ENCODE data around the gene ZNF579.

ZNF579 gene

GRCh38 chr19:55618426-55618825 is 37.8 kb upstream of the ZNF579 start:
- Histone ChIP-seq H3K36me3 (ENCODE audit: control insufficient read depth, insufficient read depth, low read length) (peaks cover 2% of the 10 kb centered on the region), H3K27ac (ENCODE audit: low read depth, low read length) (no peak overlapping the region), H3K9ac (ENCODE audit: low read length) (no peak overlapping the region)

GRCh38 chr19:55617426-55617825 is 36.8 kb upstream of the ZNF579 start:
- Histone ChIP-seq H3K27me3 (ENCODE audit: control insufficient read depth, insufficient read depth, low read length) (no peaks in the 10 kb centered on the region), H3K4me1 (ENCODE audit: control insufficient read depth, insufficient read depth, low read length) (no peaks in the 10 kb centered on the region), H3K4me3 (ENCODE audit: low read length) (no peak overlapping the region), H3K36me3 (ENCODE audit: control insufficient read depth, insufficient read depth, low read length) (peaks cover 2% of the 10 kb centered on the region), H3K9ac (ENCODE audit: low read length) (no peak overlapping the region), H3K27ac (ENCODE audit: low read depth, low read length) (no peak overlapping the region)

More at GRCh38 chr19:55618426-55618825, 37.8 kb upstream of the ZNF579 start:
- no peaks in the 10 kb centered on the region for H3K27me3 ChIP-seq (ENCODE audit: control insufficient read depth, insufficient read depth, low read length)
- H3K4me1 ChIP-seq (ENCODE audit: control insufficient read depth, insufficient read depth, low read length), result no peaks in the 10 kb centered on the region
- H3K4me3 ChIP-seq (ENCODE audit: low read length), result no peak overlapping the region

- peaks cover 2% of the 10 kb centered on the region for H3K36me3 ChIP-seq (ENCODE audit: control insufficient read depth, insufficient read depth, low read length)
- H3K27ac ChIP-seq (ENCODE audit: low read depth, low read length), result no peak overlapping the region
- H3K9ac ChIP-seq (ENCODE audit: low read length), result no peak overlapping the region
- H3K4me1 ChIP-seq (ENCODE audit: control insufficient read depth, insufficient read depth, low read length), result no peaks in the 10 kb centered on the region
- no peak overlapping the region for H3K4me3 ChIP-seq (ENCODE audit: low read length)
- H3K27me3 ChIP-seq (ENCODE audit: control insufficient read depth, insufficient read depth, low read length), result no peaks in the 10 kb centered on the region
Observed at GRCh38 chr19:55616395-55616875, 35.8 kb upstream of the ZNF579 start.

- no peak overlapping the region for H3K9ac ChIP-seq (ENCODE audit: low read length)
- no peak overlapping the region for H3K4me3 ChIP-seq (ENCODE audit: low read length)
- H3K4me1 ChIP-seq (ENCODE audit: control insufficient read depth, insufficient read depth, low read length), result no peaks in the 10 kb centered on the region
- H3K27me3 ChIP-seq (ENCODE audit: control insufficient read depth, insufficient read depth, low read length), result no peaks in the 10 kb centered on the region
- H3K36me3 ChIP-seq (ENCODE audit: control insufficient read depth, insufficient read depth, low read length), result peaks cover 2% of the 10 kb centered on the region
- H3K27ac ChIP-seq (ENCODE audit: low read depth, low read length), result no peak overlapping the region
Observed at GRCh38 chr19:55615543-55616394, 35.1 kb upstream of the ZNF579 start.

- Histone ChIP-seq H3K4me3 (ENCODE audit: low read length) (no peak overlapping the region), H3K4me1 (ENCODE audit: control insufficient read depth, insufficient read depth, low read length) (no peaks in the 10 kb centered on the region), H3K9ac (ENCODE audit: low read length) (no peak overlapping the region), H3K27ac (ENCODE audit: low read depth, low read length) (no peak overlapping the region), H3K27me3 (ENCODE audit: control insufficient read depth, insufficient read depth, low read length) (no peaks in the 10 kb centered on the region), H3K36me3 (ENCODE audit: control insufficient read depth, insufficient read depth, low read length) (peaks cover 2% of the 10 kb centered on the region)
Observed at GRCh38 chr19:55614711-55615542, 34.3 kb upstream of the ZNF579 start.

- H3K27ac ChIP-seq (ENCODE audit: low read depth, low read length), result no peak overlapping the region
- H3K36me3 ChIP-seq (ENCODE audit: control insufficient read depth, insufficient read depth, low read length), result peaks cover 6% of the 10 kb centered on the region
- H3K9ac ChIP-seq (ENCODE audit: low read length), result no peak overlapping the region
- H3K4me3 ChIP-seq (ENCODE audit: low read length), result no peak overlapping the region
- H3K27me3 ChIP-seq (ENCODE audit: control insufficient read depth, insufficient read depth, low read length), result no peaks in the 10 kb centered on the region
- no peaks in the 10 kb centered on the region for H3K4me1 ChIP-seq (ENCODE audit: control insufficient read depth, insufficient read depth, low read length)
Observed at GRCh38 chr19:55613930-55614710, 33.5 kb upstream of the ZNF579 start.

GRCh38 chr19:55613396-55613795 is 32.7 kb upstream of the ZNF579 start:
- Histone ChIP-seq H3K9ac (ENCODE audit: low read length) (no peak overlapping the region), H3K4me1 (ENCODE audit: control insufficient read depth, insufficient read depth, low read length) (no peaks in the 10 kb centered on the region), H3K4me3 (ENCODE audit: low read length) (no peak overlapping the region), H3K27ac (ENCODE audit: low read depth, low read length) (no peak overlapping the region), H3K36me3 (ENCODE audit: control insufficient read depth, insufficient read depth, low read length) (peaks cover 6% of the 10 kb centered on the region), H3K27me3 (ENCODE audit: control insufficient read depth, insufficient read depth, low read length) (no peaks in the 10 kb centered on the region)

- H3K27ac ChIP-seq (ENCODE audit: low read depth, low read length), result no peak overlapping the region
Observed at GRCh38 chr19:55611983-55612645, 31.5 kb upstream of the ZNF579 start.

GRCh38 chr19:55611300-55611982 is 30.8 kb upstream of the ZNF579 start:
- H3K36me3 ChIP-seq (ENCODE audit: control insufficient read depth, insufficient read depth, low read length), result peaks cover 6% of the 10 kb centered on the region
- H3K9ac ChIP-seq (ENCODE audit: low read length), result no peak overlapping the region
- no peak overlapping the region for H3K4me3 ChIP-seq (ENCODE audit: low read length)
- H3K4me1 ChIP-seq (ENCODE audit: control insufficient read depth, insufficient read depth, low read length), result peaks cover 4% of the 10 kb centered on the region
- H3K27ac ChIP-seq (ENCODE audit: low read depth, low read length), result no peak overlapping the region
- H3K27me3 ChIP-seq (ENCODE audit: control insufficient read depth, insufficient read depth, low read length), result no peaks in the 10 kb centered on the region

More at GRCh38 chr19:55611983-55612645, 31.5 kb upstream of the ZNF579 start:
- Histone ChIP-seq H3K27me3 (ENCODE audit: control insufficient read depth, insufficient read depth, low read length) (no peaks in the 10 kb centered on the region), H3K4me1 (ENCODE audit: control insufficient read depth, insufficient read depth, low read length) (no peaks in the 10 kb centered on the region), H3K36me3 (ENCODE audit: control insufficient read depth, insufficient read depth, low read length) (peaks cover 6% of the 10 kb centered on the region), H3K4me3 (ENCODE audit: low read length) (no peak overlapping the region), H3K9ac (ENCODE audit: low read length) (no peak overlapping the region)

GRCh38 chr19:55609326-55609725 is 28.7 kb upstream of the ZNF579 start:
- Histone ChIP-seq H3K27me3 (ENCODE audit: control insufficient read depth, insufficient read depth, low read length) (peaks cover 2% of the 10 kb centered on the region), H3K4me3 (ENCODE audit: low read length) (no peak overlapping the region), H3K9ac (ENCODE audit: low read length) (no peak overlapping the region), H3K27ac (ENCODE audit: low read depth, low read length) (no peak overlapping the region), H3K36me3 (ENCODE audit: control insufficient read depth, insufficient read depth, low read length) (peaks cover 4% of the 10 kb centered on the region), H3K4me1 (ENCODE audit: control insufficient read depth, insufficient read depth, low read length) (peaks cover 12% of the 10 kb centered on the region)

- peaks cover 2% of the 10 kb centered on the region for H3K27me3 ChIP-seq (ENCODE audit: control insufficient read depth, insufficient read depth, low read length)
- peaks cover 12% of the 10 kb centered on the region for H3K4me1 ChIP-seq (ENCODE audit: control insufficient read depth, insufficient read depth, low read length)
- peaks cover 4% of the 10 kb centered on the region for H3K36me3 ChIP-seq (ENCODE audit: control insufficient read depth, insufficient read depth, low read length)
- no peak overlapping the region for H3K27ac ChIP-seq (ENCODE audit: low read depth, low read length)
- H3K9ac ChIP-seq (ENCODE audit: low read length), result no peak overlapping the region
- H3K4me3 ChIP-seq (ENCODE audit: low read length), result peak overlapping the region; percentile 97
Observed at GRCh38 chr19:55606817-55607216, 26.2 kb upstream of the ZNF579 start.
